Activated naive CD4-positive, alpha-beta T cell treated with anti-CD3 and anti-CD28 coated beads for 36 hours (primary cell): ENCODE data around the gene OR2B3. TPM values are rescaled to one million over a fixed set of nuclear protein-coding genes. Genes with fewer than 3 reads are reported as not detected.
"Not testable (repeated sequence)": the region's sequence is repeated elsewhere in the genome, so short reads cannot be mapped to it uniquely, and the experiment has no call there.

Experiments used
- CTCF ChIA-PET: fragments of 350-600 bp; sonication (Branson Sonifier 250); formaldehyde crosslinking; loops from one replicate; lab custom pipeline; 2021; ENCODE audit warnings: antibody characterized with exemption; lab: Charles Lee
- DNase-seq: peaks from one replicate; pipeline ENCODE4 v3.0.0-alpha.2; 2020
- H3K27ac Mint-ChIP-seq: one replicate; pipeline ENCODE4 v1.8.0; 2021; ENCODE audit warnings: mild to moderate bottlenecking, mixed read lengths
- H3K27me3 Mint-ChIP-seq: one replicate; pipeline ENCODE4 v1.8.0; 2021; ENCODE audit warnings: low read depth, mixed read lengths
- H3K36me3 Mint-ChIP-seq: one replicate; pipeline ENCODE4 v1.8.0; 2021; ENCODE audit warnings: low read depth, mixed read lengths
- H3K4me1 Mint-ChIP-seq: one replicate; pipeline ENCODE4 v1.8.0; 2021; ENCODE audit warnings: low read depth, mixed read lengths
- H3K4me3 Mint-ChIP-seq: one replicate; pipeline ENCODE4 v1.8.0; 2021; ENCODE audit warnings: mild to moderate bottlenecking, moderate library complexity, mixed read lengths
- H3K9me3 Mint-ChIP-seq: one replicate; pipeline ENCODE4 v1.8.0; 2021; ENCODE audit warnings: mixed read lengths
- intact Hi-C: fragments of 100-400 bp; cut with micrococcal nuclease; formaldehyde crosslinking; loops from one replicate; pipeline ENCODE4 v1.15.1; 2023
- total RNA-seq, 2 experiments: library from RNA; stranded (reverse); gene quantifications; one replicate each; pipeline ENCODE4 v1.2.3, GENCODE V29; 2021

Gene OR2B3
- total RNA-seq: not detected

- H3K36me3 Mint-ChIP-seq: no peaks in the 10 kb centered on the region
- no peak within 1 kb of the TSS for H3K27ac Mint-ChIP-seq
- DNase-seq: no peak
- peaks cover 19% of the 10 kb centered on the region for H3K27me3 Mint-ChIP-seq
- H3K4me3 Mint-ChIP-seq: no peak within 1 kb of the TSS
- CTCF ChIA-PET: no interaction called here
- H3K4me1 Mint-ChIP-seq: no peaks in the 10 kb centered on the region
- no peaks in the 10 kb centered on the region for H3K9me3 Mint-ChIP-seq
- intact Hi-C loops: no loop called here
Measured at GRCh38 chr6:29087213-29087612, at the start of gene OR2B3. Gene OR2B3, minus strand, starts transcription at chr6:29087313. Its CDS starts 65 bp downstream, at chr6:29087248.

GRCh38 chr6:29131691-29132090 is 44.6 kb upstream of the OR2B3 start:
- Mint-ChIP-seq H3K27ac (no peak overlapping the region), H3K4me1 (no peaks in the 10 kb centered on the region)
- CTCF ChIA-PET: no interaction called here

GRCh38 chr6:29130644-29131043 is 43.5 kb upstream of the OR2B3 start:
- H3K27ac Mint-ChIP-seq: no peak overlapping the region
- CTCF ChIA-PET: no interaction called here

More at GRCh38 chr6:29131691-29132090, 44.6 kb upstream of the OR2B3 start:
- no peaks in the 10 kb centered on the region for H3K9me3 Mint-ChIP-seq
- no peak for DNase-seq
- H3K4me3 Mint-ChIP-seq: no peak overlapping the region
- intact Hi-C loops: no loop called here
- no peaks in the 10 kb centered on the region for H3K36me3 Mint-ChIP-seq
- H3K27me3 Mint-ChIP-seq: peaks cover 30% of the 10 kb centered on the region

GRCh38 chr6:29129326-29130012 is 42.4 kb upstream of the OR2B3 start:
- DNase-seq: no peak
- no peaks in the 10 kb centered on the region for H3K36me3 Mint-ChIP-seq
- H3K4me1 Mint-ChIP-seq: no peaks in the 10 kb centered on the region
- intact Hi-C loops: no loop called here
- CTCF ChIA-PET: no interaction called here
- no peak overlapping the region for H3K4me3 Mint-ChIP-seq
- no peaks in the 10 kb centered on the region for H3K9me3 Mint-ChIP-seq
- no peak overlapping the region for H3K27ac Mint-ChIP-seq
- H3K27me3 Mint-ChIP-seq: peaks cover 31% of the 10 kb centered on the region

More at GRCh38 chr6:29130644-29131043, 43.5 kb upstream of the OR2B3 start:
- no peaks in the 10 kb centered on the region for H3K9me3 Mint-ChIP-seq
- no peak for DNase-seq
- no peak overlapping the region for H3K4me3 Mint-ChIP-seq
- intact Hi-C loops: no loop called here
- peaks cover 32% of the 10 kb centered on the region for H3K27me3 Mint-ChIP-seq
- no peaks in the 10 kb centered on the region for H3K36me3 Mint-ChIP-seq
- no peaks in the 10 kb centered on the region for H3K4me1 Mint-ChIP-seq

- H3K4me3 Mint-ChIP-seq, intact Hi-C loops, H3K9me3 Mint-ChIP-seq, H3K4me1 Mint-ChIP-seq, H3K36me3 Mint-ChIP-seq, DNase-seq, H3K27ac Mint-ChIP-seq: not testable (repeated sequence)
- CTCF ChIA-PET: interaction anchor here (0.6 kb wide), 1 partner anchor 63 kb away, joined by 3 read pairs; no protein-coding TSS in a partner anchor
- H3K27me3 Mint-ChIP-seq: peaks cover 32% of the 10 kb centered on the region
Measured at GRCh38 chr6:29114964-29115363, 27.9 kb upstream of the OR2B3 start.

- Mint-ChIP-seq H3K27ac (no peak overlapping the region), H3K36me3 (no peaks in the 10 kb centered on the region), H3K4me3 (no peak overlapping the region), H3K4me1 (no peaks in the 10 kb centered on the region), H3K9me3 (no peaks in the 10 kb centered on the region), H3K27me3 (peaks cover 21% of the 10 kb centered on the region)
- intact Hi-C loops: no loop called here
- CTCF ChIA-PET: no interaction called here
- no peak for DNase-seq
Measured at GRCh38 chr6:29112135-29112534, 25.0 kb upstream of the OR2B3 start.

GRCh38 chr6:29107758-29108157 is 20.6 kb upstream of the OR2B3 start, which contains the start of gene OR2J3:
Gene OR2J3, plus strand, starts transcription at chr6:29108058. Its CDS starts 3,833 bp downstream, at chr6:29111891.
- Mint-ChIP-seq H3K27me3 (peaks cover 36% of the 10 kb centered on the region), H3K27ac (no peak within 1 kb of the TSS), H3K4me3 (no peak within 1 kb of the TSS), H3K9me3 (no peaks in the 10 kb centered on the region), H3K36me3 (no peaks in the 10 kb centered on the region), H3K4me1 (no peaks in the 10 kb centered on the region)
- no peak for DNase-seq
- CTCF ChIA-PET: no interaction called here
- intact Hi-C loops: no loop called here

GRCh38 chr6:29099190-29099589 is 12.1 kb upstream of the OR2B3 start, which contains the start of gene OR2J1:
Gene OR2J1, plus strand, starts transcription at chr6:29099490. Its CDS starts 1,453 bp downstream, at chr6:29100943.
- Mint-ChIP-seq H3K4me3 (no peak within 1 kb of the TSS), H3K9me3 (no peaks in the 10 kb centered on the region), H3K4me1 (no peaks in the 10 kb centered on the region), H3K36me3 (no peaks in the 10 kb centered on the region), H3K27me3 (peaks cover 26% of the 10 kb centered on the region), H3K27ac (no peak within 1 kb of the TSS)
- intact Hi-C loops: no loop called here
- DNase-seq: no peak
- CTCF ChIA-PET: no interaction called here

- CTCF ChIA-PET: no interaction called here
- intact Hi-C loops: no loop called here
- no peaks in the 10 kb centered on the region for H3K4me1 Mint-ChIP-seq
- no peak overlapping the region for H3K27ac Mint-ChIP-seq
- H3K4me3 Mint-ChIP-seq: no peak overlapping the region
- H3K9me3 Mint-ChIP-seq: no peaks in the 10 kb centered on the region
- H3K36me3 Mint-ChIP-seq: no peaks in the 10 kb centered on the region
- H3K27me3 Mint-ChIP-seq: peaks cover 21% of the 10 kb centered on the region
- DNase-seq: no peak
Measured at GRCh38 chr6:29097803-29098202, 10.7 kb upstream of the OR2B3 start.

- Mint-ChIP-seq H3K36me3 (no peaks in the 10 kb centered on the region), H3K9me3 (no peaks in the 10 kb centered on the region), H3K27me3 (peaks cover 22% of the 10 kb centered on the region), H3K27ac (no peak overlapping the region), H3K4me1 (no peaks in the 10 kb centered on the region), H3K4me3 (no peak overlapping the region)
- CTCF ChIA-PET: no interaction called here
- intact Hi-C loops: no loop called here
- DNase-seq: no peak
Measured at GRCh38 chr6:29092957-29093356, 5.8 kb upstream of the OR2B3 start.

GRCh38 chr6:29082457-29082856 is 4.7 kb downstream of the OR2B3 start:
- peaks cover 3% of the 10 kb centered on the region for H3K4me1 Mint-ChIP-seq
- no peak overlapping the region for H3K27ac Mint-ChIP-seq
- H3K27me3 Mint-ChIP-seq: peaks cover 8% of the 10 kb centered on the region
- intact Hi-C loops: no loop called here
- no peaks in the 10 kb centered on the region for H3K9me3 Mint-ChIP-seq
- no peaks in the 10 kb centered on the region for H3K36me3 Mint-ChIP-seq
- CTCF ChIA-PET: no interaction called here
- no peak overlapping the region for H3K4me3 Mint-ChIP-seq
- no peak for DNase-seq

- CTCF ChIA-PET: no interaction called here
- Mint-ChIP-seq H3K27ac (no peak overlapping the region), H3K27me3 (peaks cover under 1% of the 10 kb centered on the region), H3K9me3 (no peaks in the 10 kb centered on the region), H3K36me3 (no peaks in the 10 kb centered on the region), H3K4me1 (peaks cover 3% of the 10 kb centered on the region), H3K4me3 (no peak overlapping the region)
- no peak for DNase-seq
- intact Hi-C loops: no loop called here
Measured at GRCh38 chr6:29081312-29081711, 5.8 kb downstream of the OR2B3 start.

- CTCF ChIA-PET: no interaction called here
- no peak overlapping the region for H3K4me3 Mint-ChIP-seq
- no peak overlapping the region for H3K27ac Mint-ChIP-seq
- H3K36me3 Mint-ChIP-seq: no peaks in the 10 kb centered on the region
- no peaks in the 10 kb centered on the region for H3K9me3 Mint-ChIP-seq
- peaks cover 3% of the 10 kb centered on the region for H3K4me1 Mint-ChIP-seq
- H3K27me3 Mint-ChIP-seq: peaks cover 3% of the 10 kb centered on the region
- no peak for DNase-seq
- intact Hi-C loops: no loop called here
Measured at GRCh38 chr6:29079203-29079602, 7.9 kb downstream of the OR2B3 start.
